ENCODE results near the gene TNP1. TPM values are rescaled to one million over a fixed set of nuclear protein-coding genes. Genes with fewer than 3 reads are reported as not detected.

Gene TNP1
- total RNA-seq, 1 experiment from 2014 or later: not detected

DNA sequence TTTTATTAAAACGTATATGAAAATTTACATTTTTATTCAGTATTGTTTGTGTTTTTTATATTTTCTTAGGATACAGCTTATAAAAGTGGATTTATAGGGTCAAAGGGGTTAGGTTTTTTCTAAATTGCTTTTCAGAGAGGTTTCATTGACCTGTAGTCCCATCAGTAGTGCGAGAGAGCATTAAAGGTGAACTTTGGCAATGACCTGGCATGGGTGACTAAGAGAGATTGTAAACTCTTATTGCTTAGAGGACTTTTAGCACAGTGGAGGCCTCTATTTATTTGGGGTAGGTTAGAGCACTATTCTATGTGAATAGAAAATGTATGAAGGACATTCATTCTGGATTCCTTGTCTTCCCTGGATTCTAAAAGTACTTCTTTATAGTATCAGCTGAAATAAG, 16.0 kb upstream of the TNP1 start:
- Histone ChIP-seq H3K79me1 (ENCODE audit: insufficient read depth, low read depth, low read length, poor library complexity, severe bottlenecking) (no peaks in the 10 kb centered on the region), H3K14ac (ENCODE audit: insufficient read depth, low read length) (no peak overlapping the region), H3T11ph (ENCODE audit: low read length) (no peak overlapping the region), H2BK15ac (ENCODE audit: low read depth, low read length) (no peak overlapping the region), H2BK20ac (ENCODE audit: low read depth, low read length, poor library complexity, severe bottlenecking) (no peak overlapping the region), H2BK5ac (ENCODE audit: insufficient read length, low read length) (no peak overlapping the region), H4K91ac (ENCODE audit: insufficient read length, low read depth, low read length) (no peak overlapping the region), H2AFZ (ENCODE audit: low read length) (no peak overlapping the region), H3K27me3 (ENCODE audit: insufficient read depth, low read length) (no peaks in the 10 kb centered on the region), H3K23ac (ENCODE audit: insufficient read length, low read depth, low read length) (no peak overlapping the region), H4K20me1 (ENCODE audit: control insufficient read depth, insufficient read depth, insufficient read length) (no peaks in the 10 kb centered on the region), H3K18ac (ENCODE audit: insufficient read length, low read depth, low read length) (no peak overlapping the region), H3K27ac (ENCODE audit: insufficient read length, low read depth, low read length) (no peak overlapping the region), H3K23me2 (ENCODE audit: insufficient read length, low read depth, low read length, poor library complexity, severe bottlenecking) (no peaks in the 10 kb centered on the region), H2BK12ac (ENCODE audit: insufficient read length, low read depth, low read length) (no peak overlapping the region), H3K9me3 (ENCODE audit: control insufficient read depth, low read depth, low read length) (no peaks in the 10 kb centered on the region), H2BK120ac (ENCODE audit: low read depth, low read length, poor library complexity, severe bottlenecking) (no peak overlapping the region), H2AK5ac (ENCODE audit: insufficient read length, low read length) (no peak overlapping the region), H3K56ac (ENCODE audit: insufficient read length, low read depth, low read length) (no peak overlapping the region), H4K8ac (replicated peaks; ENCODE audit: insufficient read length, low read depth, low read length) (no peak overlapping the region), H3K9ac (ENCODE audit: extremely low read depth, insufficient read length, low read length) (no peak overlapping the region), H3K4me1 (ENCODE audit: insufficient read depth, low read length) (no peaks in the 10 kb centered on the region), H3K79me2 (ENCODE audit: insufficient read depth, low read length) (no peaks in the 10 kb centered on the region), H3K4ac (ENCODE audit: low read depth, low read length) (no peak overlapping the region), H4K5ac (ENCODE audit: insufficient read length, low read depth, low read length) (no peak overlapping the region), H3K4me2 (ENCODE audit: insufficient read depth, insufficient read length, low read length) (no peak overlapping the region)
- Mint-ChIP-seq H3K9me3 (no peaks in the 10 kb centered on the region), H3K27ac (no peak overlapping the region), H3K4me3 (no peak overlapping the region), H3K4me1 (no peaks in the 10 kb centered on the region), H3K27me3 (ENCODE audit: low read depth) (peaks cover 6% of the 10 kb centered on the region), H3K36me3 (ENCODE audit: insufficient read depth in 1 of 3, low read depth in 3 of 3) (no peaks in the 10 kb centered on the region)
- no CpG with 5 or more reads among the region's 2 CpGs for WGBS (ENCODE audit: extremely low coverage, insufficient read length, low lambda C conversion rate)
- TF ChIP-seq, protein P1, sequence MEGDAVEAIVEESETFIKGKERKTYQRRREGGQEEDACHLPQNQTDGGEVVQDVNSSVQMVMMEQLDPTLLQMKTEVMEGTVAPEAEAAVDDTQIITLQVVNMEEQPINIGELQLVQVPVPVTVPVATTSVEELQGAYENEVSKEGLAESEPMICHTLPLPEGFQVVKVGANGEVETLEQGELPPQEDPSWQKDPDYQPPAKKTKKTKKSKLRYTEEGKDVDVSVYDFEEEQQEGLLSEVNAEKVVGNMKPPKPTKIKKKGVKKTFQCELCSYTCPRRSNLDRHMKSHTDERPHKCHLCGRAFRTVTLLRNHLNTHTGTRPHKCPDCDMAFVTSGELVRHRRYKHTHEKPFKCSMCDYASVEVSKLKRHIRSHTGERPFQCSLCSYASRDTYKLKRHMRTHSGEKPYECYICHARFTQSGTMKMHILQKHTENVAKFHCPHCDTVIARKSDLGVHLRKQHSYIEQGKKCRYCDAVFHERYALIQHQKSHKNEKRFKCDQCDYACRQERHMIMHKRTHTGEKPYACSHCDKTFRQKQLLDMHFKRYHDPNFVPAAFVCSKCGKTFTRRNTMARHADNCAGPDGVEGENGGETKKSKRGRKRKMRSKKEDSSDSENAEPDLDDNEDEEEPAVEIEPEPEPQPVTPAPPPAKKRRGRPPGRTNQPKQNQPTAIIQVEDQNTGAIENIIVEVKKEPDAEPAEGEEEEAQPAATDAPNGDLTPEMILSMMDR (conservative IDR thresholded peaks at IDR 0.05): no peak
- no peak for DNase-seq

Data from H9 (cell line).